HG02763 (cell line): ENCODE data around the gene PLXND1.
"Not testable (repeated sequence)": the region's sequence is repeated elsewhere in the genome, so short reads cannot be mapped to it uniquely, and the experiment has no call there.

ENCODE experiments used
- ATAC-seq: cut with Tn5 transposase; IDR thresholded peaks from one replicate; pipeline ENCODE4 v1.9.1; 2021; ENCODE audit warnings: mild to moderate bottlenecking, moderate library complexity; ENCODE audit not compliant: unreplicated experiment

PLXND1 gene

DNA sequence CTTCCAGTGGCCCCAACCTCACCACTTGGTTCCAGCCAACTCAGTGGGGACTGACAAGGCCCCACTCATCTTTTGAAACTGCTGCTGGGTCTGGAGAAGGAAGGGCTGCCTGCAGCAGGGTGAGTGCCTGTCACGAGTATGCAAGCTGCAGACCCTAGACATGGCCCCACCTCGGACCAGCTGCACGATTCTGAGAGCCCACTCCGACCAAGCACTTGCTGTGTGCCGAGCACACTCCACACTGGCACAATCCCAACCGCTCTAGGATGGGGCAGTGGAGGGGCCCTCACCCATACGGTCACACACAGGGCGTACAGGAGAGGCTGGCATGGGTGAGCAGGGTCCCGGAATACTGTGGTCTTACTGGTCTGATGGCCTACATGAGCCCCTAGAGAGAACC, 8.0 kb upstream of the PLXND1 start:
- no peak for ATAC-seq

GRCh38 chr3:129613367-129613740, 6.9 kb upstream of the PLXND1 start:
- ATAC-seq = no peak

- no peak for ATAC-seq
These were observed 6.3 kb upstream of the PLXND1 start for GRCh38 chr3:129612534-129613366.

- ATAC-seq = no peak
These were observed 5.5 kb upstream of the PLXND1 start for GRCh38 chr3:129611812-129612533.

DNA sequence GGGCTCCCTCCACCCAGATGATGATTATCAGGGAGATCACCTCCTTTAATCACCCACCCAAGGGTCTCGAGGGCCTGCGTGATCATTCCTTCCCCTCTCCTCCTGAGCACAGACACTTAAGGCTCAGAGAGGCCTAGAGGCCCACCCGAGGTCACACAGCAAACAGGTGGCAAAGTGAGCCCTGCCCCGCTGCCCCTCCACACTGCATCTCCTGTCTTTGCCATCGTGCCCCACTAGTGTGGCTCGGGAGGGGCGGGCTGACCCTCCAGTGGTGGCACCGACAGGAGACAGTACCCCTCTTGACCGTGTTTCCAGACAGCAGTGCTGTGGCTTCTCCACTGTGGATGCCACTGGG, 4.9 kb upstream of the PLXND1 start:
- no peak for ATAC-seq

DNA sequence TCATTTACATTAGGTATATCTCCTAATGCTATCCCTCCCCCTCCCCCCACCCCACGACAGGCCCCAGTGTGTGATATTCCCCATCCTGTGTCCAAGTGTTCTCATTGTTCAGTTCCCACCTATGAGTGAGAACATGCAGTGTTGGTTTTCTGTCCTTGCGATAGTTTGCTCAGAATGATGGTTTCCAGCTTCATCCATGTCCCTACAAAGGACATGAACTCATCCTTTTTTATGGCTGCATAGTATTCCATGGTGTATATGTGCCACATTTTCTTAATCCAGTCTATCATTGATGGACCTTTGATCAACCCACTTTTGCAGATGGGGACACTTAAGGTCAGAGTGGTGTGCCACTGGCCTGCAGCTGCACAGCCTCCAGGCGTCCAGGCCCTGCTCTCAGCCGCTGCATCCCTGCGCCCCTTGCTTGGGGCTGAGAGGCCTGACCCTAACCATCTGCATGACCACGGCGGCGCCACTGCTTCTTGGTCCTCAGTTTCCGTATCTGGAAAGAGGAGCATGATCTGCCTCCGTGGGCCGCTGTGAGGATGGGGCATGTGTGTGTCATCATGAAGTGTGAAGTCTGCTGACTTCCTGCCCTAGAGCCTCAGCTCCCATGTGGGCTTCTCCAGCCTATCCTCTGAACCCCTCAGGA, 4.4 kb upstream of the PLXND1 start:
- not testable (repeated sequence) for ATAC-seq

GRCh38 chr3:129610276-129610675, 3.8 kb upstream of the PLXND1 start:
- no peak for ATAC-seq

DNA sequence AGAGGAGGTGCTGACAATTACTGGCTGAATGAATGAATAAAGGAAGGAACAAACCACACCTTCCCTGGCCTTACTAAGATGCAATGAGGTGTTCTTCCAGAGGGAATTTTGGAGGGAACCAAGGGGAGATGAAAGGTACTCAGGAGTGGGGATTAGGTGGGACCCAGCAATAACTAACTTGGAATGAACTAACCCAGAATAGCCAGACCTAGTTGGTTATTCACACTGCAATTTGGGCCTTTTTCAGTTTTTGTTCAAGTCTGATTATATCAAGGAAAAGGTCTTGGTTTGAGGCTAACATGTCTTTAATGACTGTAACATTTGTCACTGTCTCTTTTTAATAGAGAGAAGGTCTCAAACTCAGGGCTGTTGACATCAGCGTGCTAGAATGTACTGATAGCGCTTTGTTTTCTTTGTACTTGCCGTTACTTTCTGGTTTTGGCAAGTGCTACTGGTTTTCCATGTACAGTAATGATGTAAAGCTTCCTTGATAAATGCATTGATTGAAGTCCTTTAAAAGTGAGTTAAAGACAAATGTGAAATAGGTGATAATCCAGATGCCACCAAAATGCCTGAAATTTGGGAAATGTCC, 3.2 kb upstream of the PLXND1 start:
- ATAC-seq = no peak

GRCh38 chr3:129608936-129609590, 2.6 kb upstream of the PLXND1 start:
- ATAC-seq = no peak

DNA sequence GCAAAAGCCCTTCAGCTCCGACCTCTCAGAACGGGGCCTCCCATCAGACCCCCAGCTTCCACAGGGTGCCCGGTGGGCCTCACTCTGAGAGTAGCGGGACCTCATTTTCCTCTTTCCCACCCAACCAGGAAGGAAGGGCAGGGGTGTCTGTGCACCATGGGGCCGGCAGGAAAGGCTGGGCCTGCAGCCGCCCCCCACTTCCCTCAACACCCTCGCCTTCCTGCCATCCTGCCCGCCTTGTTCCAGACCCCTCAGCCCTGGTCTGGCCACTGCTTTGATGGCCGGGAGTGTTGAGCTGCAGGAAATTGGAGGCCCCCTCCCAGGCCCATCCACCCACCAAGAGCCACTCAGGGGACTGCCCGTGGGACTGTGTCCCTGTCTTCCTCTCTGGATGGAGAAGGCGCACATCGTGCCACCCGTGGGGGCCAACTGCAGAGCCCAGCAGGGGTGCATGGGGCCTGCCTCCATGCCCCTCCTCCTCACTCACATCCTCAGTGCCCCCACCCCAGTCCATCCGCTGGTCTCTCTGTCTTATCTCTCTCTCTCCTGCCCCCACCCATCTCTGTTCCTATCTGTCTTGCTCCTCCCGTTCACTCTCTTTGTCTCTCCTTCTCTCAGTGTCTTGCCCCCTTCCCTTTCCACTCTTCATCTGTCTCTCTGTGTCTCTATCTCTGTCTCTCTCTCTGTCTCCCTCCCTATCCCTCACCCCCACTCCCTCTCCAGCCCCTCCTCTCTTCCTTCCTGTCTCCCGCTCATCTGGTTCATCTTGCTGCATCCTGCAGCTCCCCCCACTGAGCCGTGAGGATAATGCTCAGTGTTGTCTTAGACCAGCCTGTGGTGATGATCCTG, 1.8 kb upstream of the PLXND1 start:
- ATAC-seq = no peak

DNA sequence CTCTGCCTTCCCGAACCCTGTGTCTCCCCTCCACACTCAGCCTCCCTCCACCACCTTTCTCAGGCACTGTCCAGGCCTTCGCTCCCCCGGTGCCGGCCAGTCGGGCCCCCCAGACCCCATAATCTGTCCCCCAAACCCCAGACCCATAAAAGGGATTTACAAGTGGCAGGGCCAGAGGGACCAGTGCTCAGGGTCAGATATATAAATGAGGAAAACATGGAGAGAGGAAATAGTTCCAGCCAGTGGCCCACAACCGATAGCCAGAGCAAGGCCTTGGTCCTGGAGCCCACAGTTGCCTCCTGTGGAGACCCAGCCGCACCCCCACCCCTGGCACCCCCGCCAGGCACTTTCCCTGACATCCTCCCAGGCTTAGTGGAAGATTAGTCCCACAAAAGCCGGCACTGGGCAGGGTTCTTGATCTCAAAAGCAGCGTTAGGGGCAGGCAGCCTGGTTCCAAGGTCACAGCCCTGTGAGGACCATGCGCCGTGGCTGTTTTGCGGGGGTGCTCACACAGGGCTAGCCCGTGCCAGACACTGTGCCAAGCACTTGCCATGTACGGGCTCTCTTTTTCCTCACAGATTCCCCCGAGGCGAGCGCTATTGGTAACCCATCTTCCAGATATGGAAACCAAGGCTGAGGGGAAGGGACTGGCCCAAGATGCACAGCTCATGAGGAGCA, 1.1 kb upstream of the PLXND1 start:
- ATAC-seq = no peak

DNA sequence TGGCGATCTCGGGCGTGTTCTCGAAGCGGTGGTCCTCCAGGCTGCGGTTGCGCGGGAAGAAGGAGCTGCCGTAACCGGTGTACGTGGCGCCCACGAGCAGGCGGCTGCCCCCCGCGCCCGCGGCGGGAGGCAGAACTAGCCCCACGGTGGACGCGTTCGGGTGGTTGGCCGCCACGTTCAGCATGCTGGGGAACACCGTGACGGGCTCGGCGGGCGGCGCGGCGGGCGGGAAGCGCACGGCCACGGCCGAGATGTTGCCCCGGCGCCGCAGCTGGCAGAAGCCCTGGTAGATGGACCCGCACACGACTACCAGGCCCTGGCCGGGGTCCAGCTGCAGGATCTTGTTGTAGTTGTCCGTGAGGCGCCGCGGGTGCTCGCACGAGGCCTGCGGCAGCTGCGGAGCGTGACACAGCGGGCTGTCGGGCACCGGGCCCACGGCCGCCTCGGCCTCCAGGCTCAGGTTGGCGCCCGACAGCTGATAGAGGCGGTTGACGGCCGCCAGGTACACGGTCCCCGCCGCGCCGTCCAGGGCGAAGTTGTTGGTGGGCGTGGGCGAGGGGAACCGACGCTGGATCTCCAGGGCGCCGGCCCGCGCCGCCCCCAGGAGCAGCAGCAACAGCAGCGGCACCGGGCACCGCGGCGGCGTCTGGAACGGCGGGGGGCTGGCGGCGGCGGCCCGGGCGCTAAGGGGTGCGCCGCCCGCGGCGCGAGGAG, 397 bp downstream of the PLXND1 start:
- ATAC-seq = no peak

DNA sequence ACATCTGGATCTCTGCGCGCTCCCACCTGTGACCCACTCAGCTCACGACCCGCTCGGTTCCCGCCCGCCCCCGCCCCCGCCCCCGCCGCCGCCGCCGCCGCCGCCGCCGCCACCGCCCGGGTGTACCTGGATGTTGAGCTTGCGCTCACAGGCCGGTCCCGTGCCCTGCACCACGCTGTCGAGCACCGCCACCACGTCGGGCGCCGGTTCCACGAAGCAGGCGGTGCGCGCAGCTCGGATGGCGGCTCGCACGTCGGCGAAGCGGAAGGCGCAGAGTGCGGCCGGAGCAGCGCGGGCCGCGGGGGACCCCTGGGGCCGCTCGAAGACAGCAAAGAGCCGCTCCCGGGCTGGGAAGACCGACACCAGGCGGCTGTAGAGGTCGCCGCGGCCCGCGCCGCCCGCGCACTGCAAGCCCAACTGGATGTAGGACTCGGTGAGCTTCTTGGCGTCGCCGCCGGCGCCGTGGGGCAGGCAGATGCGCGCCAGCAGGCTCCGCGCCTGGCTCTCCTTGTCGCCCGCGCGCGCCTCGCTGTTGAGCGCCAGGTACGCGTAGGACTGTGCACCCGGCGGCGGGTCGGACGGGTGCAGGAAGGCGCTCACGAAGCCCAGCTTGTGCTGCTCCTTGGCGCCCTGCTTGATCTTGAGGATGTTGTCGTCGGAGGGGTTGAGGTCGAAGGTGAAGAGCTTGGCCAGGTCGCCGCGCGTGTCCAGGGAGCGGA, 1.1 kb downstream of the PLXND1 start:
- no peak for ATAC-seq

- ATAC-seq = no peak
These were observed 1.7 kb downstream of the PLXND1 start for GRCh38 chr3:129604767-129605166.

DNA sequence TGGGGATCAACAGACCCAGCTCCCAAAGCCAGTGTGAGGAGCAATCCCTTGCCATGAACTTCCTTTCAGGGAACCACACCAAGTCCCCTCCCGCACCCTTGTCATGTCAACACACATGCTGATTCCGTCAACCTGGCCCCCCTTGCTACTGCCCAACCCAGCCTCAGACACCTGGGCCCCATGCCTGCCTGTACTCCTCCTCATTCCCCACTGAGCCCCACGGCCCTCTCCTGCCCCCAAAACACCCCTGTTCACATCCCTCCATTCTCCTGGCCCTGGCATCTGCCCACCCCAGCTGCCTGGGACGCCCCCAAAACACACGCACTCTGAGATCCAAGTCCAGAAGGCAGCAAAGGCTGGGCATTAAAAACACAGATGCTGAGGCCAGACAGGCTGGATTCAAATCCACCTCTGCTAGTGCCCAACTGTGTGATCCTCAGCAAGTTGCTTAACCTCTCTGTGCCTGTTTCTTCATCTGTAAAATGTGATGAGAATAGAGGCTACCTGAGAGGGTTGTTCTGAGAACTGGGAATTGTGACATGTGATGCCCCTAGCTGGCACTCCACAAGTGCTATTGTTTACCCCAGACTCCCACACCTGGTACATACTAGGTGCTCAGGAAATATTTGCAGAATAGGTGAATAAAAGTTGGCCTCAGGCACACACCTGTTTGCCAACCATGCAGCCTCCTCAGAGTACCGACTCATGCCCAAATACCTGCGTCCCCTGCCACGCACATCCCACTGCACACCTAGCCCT, 2.3 kb downstream of the PLXND1 start:
- no peak for ATAC-seq

DNA sequence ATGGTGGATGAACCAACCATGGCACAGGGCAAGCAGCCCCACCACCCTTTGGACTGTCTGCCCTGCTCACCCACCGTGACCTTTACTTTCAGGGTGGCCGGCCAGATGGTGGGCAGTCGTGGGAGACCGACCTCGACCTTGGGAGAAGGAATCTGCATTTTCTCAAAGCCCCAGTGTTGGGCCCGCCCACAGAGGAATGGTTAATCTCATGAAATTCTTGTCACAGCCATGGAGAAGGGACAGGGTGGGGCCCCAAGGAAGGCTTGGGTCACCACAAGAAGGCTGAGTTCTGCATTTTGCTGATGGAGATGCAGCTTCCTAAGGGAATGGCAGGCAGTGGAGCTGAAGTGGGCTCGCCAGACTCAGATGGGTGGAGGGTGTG, 2.9 kb downstream of the PLXND1 start:
- ATAC-seq = no peak

- ATAC-seq = no peak
These were observed 3.5 kb downstream of the PLXND1 start for GRCh38 chr3:129602730-129603560.
